IMR-90 (cell line): ENCODE results near the gene NTMT1. TPM values are rescaled to one million over a fixed set of nuclear protein-coding genes. Genes with fewer than 3 reads are reported as not detected.
A peak's percentile ranks its signal among the peaks of the same experiment; 100 is the strongest.

Source experiments
- ATAC-seq: fragments of 200-7000 bp; cut with Tn5 transposase; 2 replicates; pipeline ENCODE4 v1.9.1; 2020; ENCODE audit warnings: low read depth, mild to moderate bottlenecking, moderate library complexity
- BruUV-seq: library from RNA; stranded (reverse); fragments of 400-500 nt; replicated peaks from 2 replicates; lab custom pipeline; 2021; lab: Mats Ljungman, UMichigan
- CTCF ChIA-PET: fragments of 300-600 bp; formaldehyde crosslinking; extraction: SDS; loops from one replicate; lab custom pipeline; 2021; ENCODE audit warnings: antibody characterized with exemption; lab: Yijun Ruan, JAX
- POLR2A ChIA-PET: fragments of 300-600 bp; sonication (Branson Sonifier 250); formaldehyde crosslinking; loops from one replicate; lab custom pipeline; 2022; ENCODE audit warnings: antibody characterized with exemption; ENCODE audit not compliant: unreplicated experiment; lab: Charles Lee
- DNase-seq: peaks from one replicate; pipeline ENCODE4 v3.0.0; 2013
- H2AFZ ChIP-seq: replicated peaks from 2 replicates; pipeline ENCODE3; 2013; ENCODE audit warnings: low read length, mild to moderate bottlenecking; ENCODE audit not compliant: poor library complexity
- H2AK5ac ChIP-seq: 2 replicates; pipeline ENCODE4 v1.6.1; 2013; ENCODE audit warnings: low read depth, low read length, inconsistent platforms
- H2AK9ac ChIP-seq: replicated peaks from 2 replicates; pipeline ENCODE3; 2013; ENCODE audit warnings: mild to moderate bottlenecking, low read depth, low read length, moderate library complexity; ENCODE audit not compliant: poor library complexity
- H2BK120ac ChIP-seq: 2 replicates; pipeline ENCODE4 v1.6.1; 2013; ENCODE audit warnings: low read depth, low read length, inconsistent platforms
- H2BK15ac ChIP-seq: 3 replicates; pipeline ENCODE4 v1.6.1; 2013; ENCODE audit warnings: low read depth, low read length, inconsistent platforms
- H2BK20ac ChIP-seq: 2 replicates; pipeline ENCODE4 v1.6.1; 2013; ENCODE audit warnings: low read depth, mild to moderate bottlenecking, inconsistent platforms, low read length, moderate library complexity
- H2BK5ac ChIP-seq: 2 replicates; pipeline ENCODE4 v1.6.1; 2013; ENCODE audit warnings: mild to moderate bottlenecking, low read depth, low read length, inconsistent platforms; ENCODE audit not compliant: poor library complexity, severe bottlenecking
- H3K14ac ChIP-seq: replicated peaks from 2 replicates; pipeline ENCODE4 v1.6.1; 2013; ENCODE audit warnings: low read depth, low read length, inconsistent platforms
- H3K18ac ChIP-seq: 2 replicates; pipeline ENCODE4 v1.6.1; 2013; ENCODE audit warnings: low read depth, low read length, control low read depth
- H3K23ac ChIP-seq: 2 replicates; pipeline ENCODE4 v1.6.1; 2013; ENCODE audit warnings: low read depth, low read length, inconsistent platforms
- H3K27ac ChIP-seq: 2 replicates; pipeline ENCODE4 v1.5.1; 2013; ENCODE audit warnings: mild to moderate bottlenecking, control low read depth, low read length; ENCODE audit not compliant: insufficient read depth
- H3K27me3 ChIP-seq: 2 replicates; pipeline ENCODE4 v1.6.1; 2013; ENCODE audit warnings: low read length; ENCODE audit not compliant: control insufficient read depth, insufficient read depth
- H3K36me3 ChIP-seq: 2 replicates; pipeline ENCODE4 v1.6.1; 2013; ENCODE audit warnings: low read length, mixed read lengths; ENCODE audit not compliant: control insufficient read depth, insufficient read depth
- H3K4ac ChIP-seq: 2 replicates; pipeline ENCODE4 v1.6.1; 2013; ENCODE audit warnings: low read depth, low read length, inconsistent platforms
- H3K4me1 ChIP-seq: 2 replicates; pipeline ENCODE4 v1.6.1; 2013; ENCODE audit warnings: low read length, mixed read lengths; ENCODE audit not compliant: control insufficient read depth, insufficient read depth
- H3K4me2 ChIP-seq: 2 replicates; pipeline ENCODE4 v1.6.1; 2013; ENCODE audit warnings: low read depth, mild to moderate bottlenecking, control low read depth, low read length, moderate library complexity
- H3K4me3 ChIP-seq: 2 replicates; pipeline ENCODE4 v1.5.1; 2013; ENCODE audit warnings: low read depth, mild to moderate bottlenecking, control low read depth, low read length, moderate library complexity; ENCODE audit not compliant: insufficient read depth
- H3K56ac ChIP-seq: 2 replicates; pipeline ENCODE4 v1.6.1; 2013; ENCODE audit warnings: low read length, inconsistent platforms; ENCODE audit not compliant: insufficient read depth; ENCODE audit errors: extremely low read depth
- H3K79me1 ChIP-seq, 2 experiments: 2 replicates each; pipeline ENCODE4 v1.6.1; 2013; ENCODE audit warnings: low read length in 2 of 2, inconsistent platforms in 1 of 2, low read depth in 1 of 2
- H3K9ac ChIP-seq: 2 replicates; pipeline ENCODE4 v1.6.1; 2013; ENCODE audit warnings: low read depth, low read length, control low read depth
- H3K9me1 ChIP-seq: 2 replicates; pipeline ENCODE4 v1.6.1; 2013; ENCODE audit warnings: low read length, inconsistent platforms; ENCODE audit not compliant: insufficient read depth
- H3K9me3 ChIP-seq: 2 replicates; pipeline ENCODE4 v1.6.1; 2013; ENCODE audit warnings: low read length; ENCODE audit not compliant: control insufficient read depth, insufficient read depth
- H4K20me1 ChIP-seq: 2 replicates; pipeline ENCODE4 v1.6.1; 2013; ENCODE audit warnings: low read length, inconsistent platforms; ENCODE audit not compliant: insufficient read depth
- H4K5ac ChIP-seq: 2 replicates; pipeline ENCODE4 v1.6.1; 2013; ENCODE audit warnings: mild to moderate bottlenecking, low read depth, low read length, control low read depth
- H4K8ac ChIP-seq, 2 experiments: 2 replicates each; pipeline ENCODE4 v1.6.1; 2013; ENCODE audit warnings: low read depth in 2 of 2, low read length in 2 of 2, control low read depth in 1 of 2, inconsistent platforms in 1 of 2
- H4K91ac ChIP-seq: 2 replicates; pipeline ENCODE4 v1.6.1; 2013; ENCODE audit warnings: low read depth, low read length, inconsistent platforms; ENCODE audit not compliant: insufficient read depth
- CEBPB ChIP-seq: IDR thresholded peaks from 2 replicates; pipeline ENCODE4 v1.6.1; 2012; ENCODE audit warnings: low read depth, low read length, improper control_type of control experiment
- CHD1 ChIP-seq: IDR thresholded peaks from 2 replicates; pipeline ENCODE4 v1.6.1; 2012; ENCODE audit warnings: low read depth, low read length, improper control_type of control experiment
- ELK1 ChIP-seq: fragments of 150-350 bp; IDR thresholded peaks from 2 replicates; pipeline ENCODE4 v1.6.1; 2016; ENCODE audit warnings: low read depth, mild to moderate bottlenecking, low read length, moderate library complexity, borderline replicate concordance
- MAZ ChIP-seq: IDR thresholded peaks from 2 replicates; pipeline ENCODE4 v1.6.1; 2012; ENCODE audit warnings: low read depth, mild to moderate bottlenecking, low read length, improper control_type of control experiment, moderate library complexity, borderline replicate concordance
- NFE2L2 ChIP-seq: fragments of 150-350 bp; IDR thresholded peaks from 2 replicates; pipeline ENCODE4 v1.6.1; 2016; ENCODE audit warnings: low read depth, mild to moderate bottlenecking, low read length
- RAD21 ChIP-seq: IDR thresholded peaks from 2 replicates; pipeline ENCODE4 v1.6.1; 2012; ENCODE audit warnings: low read length, improper control_type of control experiment
- RCOR1 ChIP-seq: IDR thresholded peaks from 2 replicates; pipeline ENCODE4 v1.6.1; 2012; ENCODE audit warnings: mild to moderate bottlenecking, low read length, improper control_type of control experiment; ENCODE audit not compliant: insufficient replicate concordance
- RFX5 ChIP-seq: IDR thresholded peaks from 2 replicates; pipeline ENCODE4 v1.8.0; 2012; ENCODE audit warnings: low read depth, mild to moderate bottlenecking, low read length, moderate library complexity
- SMC3 ChIP-seq: fragments of 150-350 bp; IDR thresholded peaks from 2 replicates; pipeline ENCODE4 v1.6.1; 2016; ENCODE audit warnings: low read depth, mild to moderate bottlenecking, antibody characterized with exemption, low read length, moderate library complexity
- WGBS, 2 experiments: methylation state at CpG; one replicate each; pipeline versions ENCODE4 v1.1.5 to v1.1.7; 2013; ENCODE audit warnings: missing lambda C conversion rate in 2 of 2; ENCODE audit not compliant: insufficient read length in 1 of 2; ENCODE audit errors: extremely low coverage in 2 of 2; 5-methylcytosine and 5-hydroxymethylcytosine counted together
- dilution Hi-C: fragments of 300-500 bp; cut with HindIII; formaldehyde crosslinking; loops from one replicate; pipeline ENCODE4 v1.14.3; 2018; ENCODE audit warnings: low sequenced_read_pairs; ENCODE audit not compliant: unreplicated experiment
- in situ Hi-C: fragments of 300-500 bp; cut with MboI; formaldehyde crosslinking; loops from 3 replicates; pipeline ENCODE4 v1.14.3; 2019; ENCODE audit warnings: low sequenced_read_pairs, inconsistent platforms, mixed read lengths
- intact Hi-C: fragments of 100-400 bp; cut with micrococcal nuclease; formaldehyde crosslinking; loops from 2 replicates; pipeline ENCODE4 v1.10.0; 2022
- polyA plus RNA-seq, 3 experiments: library from polyadenylated mRNA; depleted of rRNA; stranded (reverse); fragments of >200 nt; gene quantifications; 2 replicates each; pipeline ENCODE4 v1.2.3, GENCODE V29; 2012; ENCODE audit warnings: low replicate concordance in 1 of 3
- total RNA-seq: library from RNA; depleted of rRNA; stranded (reverse); fragments of >200 nt; gene quantifications from 2 replicates; pipeline ENCODE4 v1.2.3, GENCODE V29; 2012
- TF ChIP-seq, protein P1 (sequence below): fragments of 150-350 bp; IDR thresholded peaks from 2 replicates; pipeline ENCODE4 v1.6.1; 2017; ENCODE audit warnings: mild to moderate bottlenecking, antibody characterized with exemption, low read length, low read depth
- TF ChIP-seq, protein P2 (sequence below): conservative IDR thresholded peaks from 2 replicates; pipeline ENCODE4 v1.5.1; 2012; ENCODE audit warnings: mild to moderate bottlenecking, low read depth, low read length, improper control_type of control experiment

The NTMT1 gene
- total and polyA plus RNA-seq, 2 of the 4 experiments (the other 2 are of a cell fraction) = 68.1 to 88.1 TPM

DNA sequence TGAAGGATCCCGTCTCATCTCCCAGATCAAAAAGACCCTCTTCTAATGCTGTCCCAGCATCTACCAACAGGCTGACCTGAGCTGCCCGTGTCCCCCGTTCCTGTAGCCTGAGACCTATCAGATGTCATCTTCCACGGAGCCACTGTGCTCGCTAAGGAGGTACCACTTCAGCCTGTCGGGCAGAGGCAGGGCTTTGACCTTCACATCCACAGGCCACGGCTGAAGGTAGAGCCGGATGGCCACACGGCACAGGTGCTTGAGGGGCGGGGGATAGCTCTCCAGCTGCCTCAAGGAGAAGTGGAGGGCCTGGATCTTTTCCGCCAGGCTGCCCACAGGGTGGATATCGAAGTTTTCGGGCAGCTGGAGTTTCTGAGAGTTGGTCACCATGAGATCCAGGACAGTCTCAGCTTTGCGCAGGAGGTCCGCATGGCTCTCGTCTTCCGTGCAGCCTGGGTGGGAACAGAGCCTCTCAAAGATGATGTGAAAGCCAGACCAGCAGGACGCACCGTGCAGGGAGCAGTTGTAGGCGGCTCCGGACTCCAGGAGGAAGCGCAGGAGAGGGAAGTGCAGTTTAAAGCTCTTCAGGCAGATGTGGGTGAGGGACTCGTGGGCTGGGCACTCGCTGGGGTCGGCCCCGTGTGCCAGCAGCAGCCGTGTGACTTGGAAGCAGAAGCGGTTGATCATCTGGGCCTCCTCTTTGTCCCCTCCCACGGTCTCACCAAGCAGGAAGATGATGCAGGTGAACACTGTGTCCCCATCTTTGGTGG, 11.9 kb downstream of the NTMT1 start:
- no peak overlapping the region for H3K4me2 ChIP-seq
- no peaks in the 10 kb centered on the region for H3K27me3 ChIP-seq
- TSS peak; percentile 22 for BruUV-seq
- peaks cover 14 to 84% of the 10 kb centered on the region in 2 experiments for H3K79me1 ChIP-seq
- intact Hi-C loops = no loop called here
- no peak overlapping the region for H2BK15ac ChIP-seq
- ChIA-PET CTCF (interaction anchor here (0.8 kb wide), 1 partner anchor 15 kb away, joined by 3 read pairs; no protein-coding TSS in a partner anchor), POLR2A (no interaction called here)
- H2BK20ac ChIP-seq = no peak overlapping the region
- no peaks in the 10 kb centered on the region for H3K9me3 ChIP-seq
- dilution Hi-C loops = no loop called here
- H3K36me3 ChIP-seq = peaks cover 57% of the 10 kb centered on the region
- DNase-seq (no peak), ATAC-seq (no peak)
- no peak overlapping the region for H4K91ac ChIP-seq
- H4K5ac ChIP-seq = no peak overlapping the region
- H3K4me1 ChIP-seq = peaks cover 15% of the 10 kb centered on the region
- H2BK5ac ChIP-seq = no peak overlapping the region
- H2AFZ ChIP-seq = peak overlapping the region; percentile 51
- TF ChIP-seq CEBPB (no peak), NFE2L2 (no peak), CHD1 (no peak), ELK1 (no peak), RAD21 (no peak), RFX5 (no peak), SMC3 (no peak), RCOR1 (no peak), MAZ (no peak)
- TF ChIP-seq, protein P1, sequence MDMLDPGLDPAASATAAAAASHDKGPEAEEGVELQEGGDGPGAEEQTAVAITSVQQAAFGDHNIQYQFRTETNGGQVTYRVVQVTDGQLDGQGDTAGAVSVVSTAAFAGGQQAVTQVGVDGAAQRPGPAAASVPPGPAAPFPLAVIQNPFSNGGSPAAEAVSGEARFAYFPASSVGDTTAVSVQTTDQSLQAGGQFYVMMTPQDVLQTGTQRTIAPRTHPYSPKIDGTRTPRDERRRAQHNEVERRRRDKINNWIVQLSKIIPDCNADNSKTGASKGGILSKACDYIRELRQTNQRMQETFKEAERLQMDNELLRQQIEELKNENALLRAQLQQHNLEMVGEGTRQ = no peak
- TF ChIP-seq, protein P2, sequence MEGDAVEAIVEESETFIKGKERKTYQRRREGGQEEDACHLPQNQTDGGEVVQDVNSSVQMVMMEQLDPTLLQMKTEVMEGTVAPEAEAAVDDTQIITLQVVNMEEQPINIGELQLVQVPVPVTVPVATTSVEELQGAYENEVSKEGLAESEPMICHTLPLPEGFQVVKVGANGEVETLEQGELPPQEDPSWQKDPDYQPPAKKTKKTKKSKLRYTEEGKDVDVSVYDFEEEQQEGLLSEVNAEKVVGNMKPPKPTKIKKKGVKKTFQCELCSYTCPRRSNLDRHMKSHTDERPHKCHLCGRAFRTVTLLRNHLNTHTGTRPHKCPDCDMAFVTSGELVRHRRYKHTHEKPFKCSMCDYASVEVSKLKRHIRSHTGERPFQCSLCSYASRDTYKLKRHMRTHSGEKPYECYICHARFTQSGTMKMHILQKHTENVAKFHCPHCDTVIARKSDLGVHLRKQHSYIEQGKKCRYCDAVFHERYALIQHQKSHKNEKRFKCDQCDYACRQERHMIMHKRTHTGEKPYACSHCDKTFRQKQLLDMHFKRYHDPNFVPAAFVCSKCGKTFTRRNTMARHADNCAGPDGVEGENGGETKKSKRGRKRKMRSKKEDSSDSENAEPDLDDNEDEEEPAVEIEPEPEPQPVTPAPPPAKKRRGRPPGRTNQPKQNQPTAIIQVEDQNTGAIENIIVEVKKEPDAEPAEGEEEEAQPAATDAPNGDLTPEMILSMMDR = no peak
- in situ Hi-C loops = no loop called here
- H2AK5ac ChIP-seq = no peak overlapping the region
- no peak overlapping the region for H3K4me3 ChIP-seq
- no peak overlapping the region for H3K23ac ChIP-seq
- no peak overlapping the region for H2BK120ac ChIP-seq
- H4K20me1 ChIP-seq = peaks cover 82% of the 10 kb centered on the region
- no peak overlapping the region for H3K56ac ChIP-seq
- peak overlapping the region; percentile 62 for H2AK9ac ChIP-seq
- H3K27ac ChIP-seq = no peak overlapping the region
- H3K14ac ChIP-seq = no peak overlapping the region
- H3K9me1 ChIP-seq = 0 out of 2 replicates have a peak, but pooled peaks cover under 1% of the 10 kb centered on the region
- H4K8ac ChIP-seq = no peak overlapping the region
- H3K9ac ChIP-seq = no peak overlapping the region
- 88% methylated on average over 17 of the region's 29 CpGs; no CpG with 5 or more reads in 1 of the 2 experiments for WGBS, 2 experiments
- no peak overlapping the region for H3K18ac ChIP-seq
- no peak overlapping the region for H3K4ac ChIP-seq
